HG03159 (cell line): Measurements from ENCODE around the gene EIF4H.
A peak's percentile ranks its signal among the peaks of the same experiment; 100 is the strongest.
"Not testable (repeated sequence)": the region's sequence is repeated elsewhere in the genome, so short reads cannot be mapped to it uniquely, and the experiment has no call there.

Source experiments
- ATAC-seq: cut with Tn5 transposase; IDR thresholded peaks from one replicate; pipeline ENCODE4 v1.9.1; 2021; ENCODE audit warnings: mild to moderate bottlenecking, moderate library complexity; ENCODE audit not compliant: unreplicated experiment

The EIF4H gene

GRCh38 chr7:74223711-74224510 lies 49.8 kb downstream of the EIF4H start:
- ATAC-seq = no peak

DNA sequence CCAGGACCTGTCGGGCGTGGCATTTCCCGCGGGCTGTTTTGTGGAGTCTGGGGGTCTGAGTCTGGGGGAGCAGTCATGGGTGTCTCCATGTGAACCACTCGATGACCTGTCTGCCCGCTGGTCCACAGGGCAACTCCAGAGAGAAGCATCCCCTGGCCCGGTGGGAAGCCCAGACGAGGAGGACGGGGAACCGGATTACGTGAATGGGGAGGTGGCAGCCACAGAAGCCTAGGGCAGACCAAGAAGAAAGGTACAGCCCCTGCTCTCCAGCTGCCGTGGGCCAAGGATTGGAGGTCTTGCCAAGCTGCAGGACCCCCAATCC lies 50.3 kb downstream of the EIF4H start:
- ATAC-seq = no peak

- not testable (repeated sequence) for ATAC-seq
Observed at GRCh38 chr7:74224907-74225306, 50.8 kb downstream of the EIF4H start.

DNA sequence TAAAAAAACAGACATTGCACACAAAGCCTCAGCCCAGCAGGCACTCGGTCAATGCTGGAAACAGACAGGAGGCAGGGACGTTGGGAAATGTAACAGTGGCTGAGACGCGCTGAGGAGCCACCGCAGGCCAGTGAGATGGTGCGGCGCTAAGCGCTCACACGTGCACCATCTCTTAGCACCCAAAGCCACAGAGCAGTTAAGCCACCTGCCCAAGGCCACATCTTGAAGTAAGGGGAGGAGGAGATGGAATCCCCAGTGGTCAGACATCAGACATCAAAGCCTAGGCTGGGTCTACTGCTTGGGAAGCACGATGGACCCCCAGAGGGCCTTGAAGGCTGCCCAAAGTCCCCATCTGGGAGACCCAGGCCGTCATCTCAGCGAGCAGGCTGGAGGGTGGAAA lies 51.2 kb downstream of the EIF4H start:
- no peak for ATAC-seq

DNA sequence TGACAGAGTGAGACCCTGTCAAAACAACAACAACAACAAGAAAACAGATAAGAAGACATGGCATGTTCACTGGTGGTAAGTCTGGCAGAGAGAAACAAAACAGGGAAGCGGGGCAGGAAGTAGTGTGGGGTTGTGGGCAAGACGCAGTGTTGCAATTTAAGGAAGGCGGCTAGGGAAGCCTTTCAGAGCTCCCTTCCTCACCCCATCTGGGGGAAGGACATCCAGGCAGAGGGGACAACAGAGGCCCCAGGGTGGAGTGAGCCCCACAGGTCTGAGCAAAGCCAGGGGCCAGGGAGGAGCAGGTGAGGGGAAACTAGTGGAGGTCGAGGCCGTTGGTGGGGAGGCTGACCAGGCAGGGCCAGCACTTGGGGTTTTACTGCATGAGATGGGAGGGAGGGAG lies 52.5 kb downstream of the EIF4H start:
- ATAC-seq = no peak

DNA sequence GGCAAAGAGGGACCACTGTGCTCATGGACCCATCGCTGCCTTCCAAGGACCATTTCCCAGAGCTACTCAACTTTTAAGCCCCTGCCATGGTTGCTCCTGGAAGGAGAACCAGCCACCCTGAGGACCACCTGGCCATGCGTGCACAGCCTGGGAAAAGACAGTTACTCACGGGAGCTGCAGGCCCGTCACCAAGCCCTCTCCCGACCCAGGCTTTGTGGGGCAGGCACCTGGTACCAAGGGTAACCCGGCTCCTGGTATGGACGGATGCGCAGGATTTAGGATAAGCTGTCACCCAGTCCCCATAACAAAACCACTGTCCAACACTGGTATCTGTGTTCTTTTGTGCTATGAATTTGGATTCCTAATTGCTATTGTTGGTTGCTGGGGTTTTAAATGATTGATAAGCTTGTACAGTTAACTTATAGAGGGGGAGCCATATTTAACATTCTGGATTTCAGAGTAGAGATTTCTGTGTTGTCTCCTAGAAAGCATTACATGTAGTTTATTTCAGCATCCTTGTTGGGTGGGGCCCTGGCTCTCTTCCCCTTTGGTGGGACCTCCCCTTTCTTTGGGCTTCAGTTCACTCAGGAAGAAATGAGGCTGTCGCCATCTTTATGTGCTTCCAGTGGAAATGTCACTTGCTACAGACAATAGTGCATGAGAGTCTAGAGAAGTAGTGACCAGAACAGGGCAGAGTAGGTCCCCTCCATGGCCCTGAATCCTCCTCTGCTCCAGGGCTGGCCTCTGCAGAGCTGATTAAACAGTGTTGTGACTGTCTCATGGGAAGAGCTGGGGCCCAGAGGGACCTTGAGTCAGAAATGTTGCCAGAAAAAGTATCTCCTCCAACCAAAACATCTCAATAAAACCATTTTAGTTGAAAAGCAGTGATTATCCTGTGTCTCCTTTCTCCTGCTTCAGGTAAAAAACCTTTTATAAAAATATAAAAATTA lies 55.1 kb downstream of the EIF4H start:
- ATAC-seq = no peak

GRCh38 chr7:74230446-74231231 lies 56.5 kb downstream of the EIF4H start:
- peak; percentile 3 for ATAC-seq

DNA sequence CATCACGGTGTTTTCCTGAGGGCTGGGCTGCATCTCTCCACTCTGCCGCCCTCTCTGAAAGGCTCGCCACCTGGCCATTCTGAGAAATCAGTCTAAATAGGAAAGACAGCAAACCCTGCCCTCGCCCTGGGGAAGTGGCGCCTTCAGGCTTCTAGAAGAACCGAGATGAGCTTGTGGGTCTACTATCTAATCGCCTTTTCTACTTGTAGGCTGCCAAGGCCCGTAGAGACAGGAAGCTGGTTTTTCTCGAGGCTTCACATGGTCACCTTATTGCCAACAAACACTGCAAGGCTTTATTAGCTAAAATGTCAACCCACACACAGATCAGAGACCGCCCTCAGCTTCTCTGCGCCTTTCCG lies 57.1 kb downstream of the EIF4H start:
- peak; percentile 50 for ATAC-seq

DNA sequence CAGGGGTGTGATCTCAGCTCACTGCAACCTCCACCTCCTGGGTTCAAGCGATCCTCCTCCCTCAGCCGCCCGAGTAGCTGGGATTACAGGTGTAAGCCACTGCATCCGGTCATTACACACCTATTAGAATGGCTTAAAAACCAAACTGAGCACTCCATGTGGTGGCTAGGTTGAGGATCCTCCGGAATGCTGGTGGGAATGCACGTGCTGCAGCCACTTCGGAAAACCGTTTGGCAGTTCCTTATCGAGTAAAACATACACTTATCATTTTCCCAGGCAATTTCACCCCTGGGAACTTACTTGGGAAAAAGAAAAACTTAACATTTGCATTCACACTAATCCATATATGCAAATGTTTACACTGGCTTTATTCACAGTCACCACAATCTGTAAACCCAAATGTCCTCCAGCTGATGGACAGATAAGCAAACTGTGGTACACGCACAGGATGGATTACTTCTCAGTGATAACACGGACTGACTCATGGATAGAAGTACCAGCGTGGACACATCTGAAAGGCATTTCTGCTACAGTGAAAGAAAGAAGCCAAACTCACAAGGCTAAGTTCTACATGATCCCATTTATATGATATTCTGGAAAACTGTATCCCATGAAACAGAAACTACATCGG lies 59.6 kb downstream of the EIF4H start:
- ATAC-seq = no peak

DNA sequence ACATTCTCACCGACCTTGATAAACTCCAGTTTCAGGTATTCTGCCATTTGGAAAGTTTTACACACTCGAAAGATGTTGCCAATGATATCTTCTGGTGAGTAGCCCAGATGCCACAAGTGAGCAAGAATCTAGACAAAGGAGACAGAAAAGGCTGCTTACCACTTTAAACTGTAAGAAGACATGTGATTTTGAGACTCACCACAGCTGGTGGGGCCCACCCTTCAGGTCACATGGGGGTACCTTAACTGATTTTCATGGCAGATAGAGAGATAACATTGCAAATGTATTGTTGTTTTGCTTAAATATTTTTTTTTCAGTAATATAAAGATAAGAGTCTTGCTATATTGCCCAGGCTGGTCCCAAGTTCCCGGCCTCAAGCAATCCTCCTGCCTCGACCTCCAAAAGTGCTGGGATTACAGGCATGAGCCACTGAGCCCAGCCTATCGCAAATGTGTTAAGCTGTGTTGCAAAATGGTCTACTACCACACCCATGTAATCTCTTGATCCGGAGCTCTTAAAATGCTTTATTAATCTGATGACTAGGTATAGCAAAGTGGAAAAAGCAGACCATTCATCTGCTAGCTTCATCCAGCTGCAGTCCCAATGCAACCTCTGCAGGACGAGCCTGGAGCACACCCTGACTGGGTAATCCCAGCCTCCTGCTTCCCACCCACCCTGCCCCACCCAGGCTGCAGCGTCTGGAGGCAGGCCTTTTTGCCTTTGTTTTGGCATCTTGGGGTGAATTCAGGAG lies 61.5 kb downstream of the EIF4H start:
- ATAC-seq = no peak

DNA sequence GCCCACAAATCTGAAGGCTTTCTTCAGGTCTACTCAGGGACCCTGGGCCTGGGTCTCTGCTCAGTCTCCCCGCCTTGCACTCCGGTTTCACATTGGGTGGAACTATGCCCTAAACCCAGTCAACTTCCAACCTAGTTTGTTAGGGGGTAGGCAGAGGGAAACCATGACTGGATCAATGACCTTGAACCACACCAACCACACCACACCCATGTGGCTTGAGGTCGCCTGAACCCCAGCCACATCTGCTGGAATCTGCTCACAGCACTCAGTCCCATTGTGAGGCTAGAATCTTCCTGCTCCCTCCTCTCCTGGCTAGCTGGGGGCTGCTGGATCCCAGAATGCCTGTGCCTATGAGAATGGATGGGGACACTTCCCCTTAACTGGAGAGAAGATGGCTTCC lies 62.1 kb downstream of the EIF4H start:
- no peak for ATAC-seq

DNA sequence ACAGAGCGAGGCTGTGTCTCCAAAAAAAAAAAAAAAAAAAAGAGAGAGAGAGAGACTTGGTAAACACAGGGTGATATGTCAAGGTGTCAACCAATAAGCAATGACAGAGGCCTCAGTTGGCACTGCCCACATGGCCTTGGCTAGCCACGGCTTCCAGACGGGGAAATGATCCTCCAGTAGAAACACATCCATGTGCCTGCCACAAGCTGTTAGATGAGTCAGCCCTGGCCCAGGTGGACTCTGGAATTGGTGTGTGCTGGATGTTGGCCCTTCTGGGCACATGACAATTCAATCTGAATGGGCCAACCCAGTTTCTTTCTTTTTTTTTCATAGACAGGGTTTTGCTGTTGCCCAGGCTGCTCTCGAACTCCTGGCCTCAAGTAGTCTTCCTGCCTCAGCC lies 66.3 kb downstream of the EIF4H start:
- no peak for ATAC-seq

- ATAC-seq = no peak
Observed at GRCh38 chr7:74242122-74242443, 67.9 kb downstream of the EIF4H start.

DNA sequence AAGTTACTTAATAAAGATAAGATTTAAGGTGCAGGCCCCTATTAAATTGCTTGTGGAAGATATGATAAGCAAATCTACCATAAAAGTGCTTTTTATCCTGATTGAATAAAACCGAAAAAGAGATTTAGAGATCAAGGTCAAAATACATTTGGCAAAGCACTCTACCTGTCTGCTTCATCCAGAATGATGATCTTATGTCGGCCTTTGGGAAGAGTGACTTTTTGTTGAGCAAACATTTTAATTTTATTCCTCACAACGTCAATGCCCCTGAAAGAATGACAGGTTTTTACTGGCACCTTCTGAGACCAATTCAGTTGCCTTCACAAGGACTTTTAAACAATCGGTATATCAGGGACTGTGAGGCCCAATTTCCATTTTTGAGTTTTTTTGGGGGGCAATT lies 72.3 kb downstream of the EIF4H start:
- no peak for ATAC-seq
